Activated CD8-positive, alpha-beta T cell treated with anti-CD3 and anti-CD28 coated beads for 36 hours (primary cell): ENCODE data around the gene EEF2K. TPM values are rescaled to one million over a fixed set of nuclear protein-coding genes. Genes with fewer than 3 reads are reported as not detected.
A peak's percentile ranks its signal among the peaks of the same experiment; 100 is the strongest.
"Not testable (repeated sequence)": the region's sequence is repeated elsewhere in the genome, so short reads cannot be mapped to it uniquely, and the experiment has no call there.

Experiments used
- ATAC-seq: fragments of 200-7000 bp; cut with Tn5 transposase; one replicate; pipeline ENCODE4 v1.10.0; 2021; ENCODE audit warnings: mild to moderate bottlenecking, moderate library complexity
- CTCF ChIA-PET: fragments of 350-600 bp; sonication (Branson Sonifier 250); formaldehyde crosslinking; loops from one replicate; lab custom pipeline; 2021; ENCODE audit warnings: antibody characterized with exemption; lab: Charles Lee
- POLR2A ChIA-PET: fragments of 350-600 bp; sonication (Branson Sonifier 250); formaldehyde crosslinking; loops from one replicate; lab custom pipeline; 2021; ENCODE audit warnings: antibody characterized with exemption; lab: Charles Lee
- DNase-seq: peaks from one replicate; pipeline ENCODE4 v3.0.0-alpha.2; 2020
- H3K27ac Mint-ChIP-seq: one replicate; pipeline ENCODE4 v1.8.0; 2021; ENCODE audit warnings: mild to moderate bottlenecking, mixed read lengths
- H3K27me3 Mint-ChIP-seq: one replicate; pipeline ENCODE4 v1.8.0; 2021; ENCODE audit warnings: mixed read lengths
- H3K36me3 Mint-ChIP-seq: one replicate; pipeline ENCODE4 v1.8.0; 2021; ENCODE audit warnings: low read depth, mixed read lengths
- H3K4me1 Mint-ChIP-seq: one replicate; pipeline ENCODE4 v1.8.0; 2021; ENCODE audit warnings: low read depth, mixed read lengths
- H3K4me3 Mint-ChIP-seq: one replicate; pipeline ENCODE4 v1.8.0; 2021; ENCODE audit warnings: mild to moderate bottlenecking, moderate library complexity, mixed read lengths
- H3K9me3 Mint-ChIP-seq: one replicate; pipeline ENCODE4 v1.8.0; 2021; ENCODE audit warnings: mixed read lengths
- intact Hi-C: fragments of 100-400 bp; cut with micrococcal nuclease; formaldehyde crosslinking; loops from one replicate; pipeline ENCODE4 v1.10.0; 2022
- total RNA-seq, 2 experiments: library from RNA; stranded (reverse); gene quantifications; one replicate each; pipeline ENCODE4 v1.2.3, GENCODE V29; 2021
- TF ChIP-seq, protein P1 (sequence below): fragments of 200-600 bp; IDR thresholded peaks from one replicate; pipeline ENCODE4 v1.8.0; 2022; ENCODE audit warnings: antibody characterized with exemption, mild to moderate bottlenecking

The EEF2K gene
- total RNA-seq, 2 experiments from 2014 or later: 28.6 to 31.2 TPM

DNA sequence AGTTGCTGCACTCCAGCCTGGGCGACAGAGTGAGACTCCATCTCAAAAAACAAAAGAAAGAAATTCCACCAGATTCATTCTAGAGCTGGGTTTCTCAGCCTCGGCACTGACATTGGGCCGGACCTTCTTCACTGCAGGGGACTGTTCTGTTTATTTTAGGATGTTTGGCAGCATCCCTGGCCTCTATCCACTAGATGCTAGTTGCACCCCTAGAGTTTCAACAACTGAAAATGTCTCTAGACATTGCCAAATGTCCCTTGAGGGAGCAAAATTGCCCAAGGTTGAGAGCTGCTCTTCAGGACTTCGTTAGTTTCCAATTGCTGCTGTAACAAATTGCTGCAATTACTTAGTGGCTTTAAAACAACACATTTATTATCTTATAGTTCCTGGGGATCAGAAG lies 7.2 kb downstream of the EEF2K start:
- Mint-ChIP-seq H3K9me3 (no peaks in the 10 kb centered on the region), H3K36me3 (peaks cover 53% of the 10 kb centered on the region)

DNA sequence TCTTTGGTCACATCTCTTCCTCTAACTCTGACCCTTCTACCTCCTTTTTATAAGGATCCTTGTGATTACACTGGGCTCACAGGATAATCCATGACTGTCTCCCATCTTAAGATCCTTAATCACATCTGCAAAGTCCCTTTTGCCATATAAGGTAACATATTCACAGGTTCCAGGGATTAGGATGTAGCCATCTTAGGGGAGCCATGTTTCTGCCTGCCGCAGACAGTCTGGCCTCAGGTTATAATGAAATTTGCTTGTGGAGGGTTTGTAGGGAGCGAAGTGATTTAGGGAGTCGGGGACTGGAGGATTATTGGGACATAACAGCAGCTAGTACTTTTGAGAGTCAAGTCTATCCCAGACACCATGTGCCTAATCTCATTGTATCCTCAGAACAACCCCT lies 7.7 kb downstream of the EEF2K start:
- DNase-seq (no peak), ATAC-seq (no peak)
- no peaks in the 10 kb centered on the region for H3K27me3 Mint-ChIP-seq
- TF ChIP-seq, protein P1, sequence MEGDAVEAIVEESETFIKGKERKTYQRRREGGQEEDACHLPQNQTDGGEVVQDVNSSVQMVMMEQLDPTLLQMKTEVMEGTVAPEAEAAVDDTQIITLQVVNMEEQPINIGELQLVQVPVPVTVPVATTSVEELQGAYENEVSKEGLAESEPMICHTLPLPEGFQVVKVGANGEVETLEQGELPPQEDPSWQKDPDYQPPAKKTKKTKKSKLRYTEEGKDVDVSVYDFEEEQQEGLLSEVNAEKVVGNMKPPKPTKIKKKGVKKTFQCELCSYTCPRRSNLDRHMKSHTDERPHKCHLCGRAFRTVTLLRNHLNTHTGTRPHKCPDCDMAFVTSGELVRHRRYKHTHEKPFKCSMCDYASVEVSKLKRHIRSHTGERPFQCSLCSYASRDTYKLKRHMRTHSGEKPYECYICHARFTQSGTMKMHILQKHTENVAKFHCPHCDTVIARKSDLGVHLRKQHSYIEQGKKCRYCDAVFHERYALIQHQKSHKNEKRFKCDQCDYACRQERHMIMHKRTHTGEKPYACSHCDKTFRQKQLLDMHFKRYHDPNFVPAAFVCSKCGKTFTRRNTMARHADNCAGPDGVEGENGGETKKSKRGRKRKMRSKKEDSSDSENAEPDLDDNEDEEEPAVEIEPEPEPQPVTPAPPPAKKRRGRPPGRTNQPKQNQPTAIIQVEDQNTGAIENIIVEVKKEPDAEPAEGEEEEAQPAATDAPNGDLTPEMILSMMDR: no peak
- CTCF ChIA-PET: no interaction called here
- intact Hi-C loops: no loop called here
- H3K27ac Mint-ChIP-seq: no peak overlapping the region
- no peak overlapping the region for H3K4me3 Mint-ChIP-seq
- peaks cover 53% of the 10 kb centered on the region for H3K36me3 Mint-ChIP-seq
- no peaks in the 10 kb centered on the region for H3K9me3 Mint-ChIP-seq
- peaks cover 46% of the 10 kb centered on the region for H3K4me1 Mint-ChIP-seq
- POLR2A ChIA-PET: no interaction called here

More for the DNA sequence above, 7.2 kb downstream of the EEF2K start:
- Mint-ChIP-seq H3K27me3 (no peaks in the 10 kb centered on the region), H3K4me3 (no peak overlapping the region), H3K27ac (no peak overlapping the region), H3K4me1 (peaks cover 50% of the 10 kb centered on the region)
- TF ChIP-seq, protein P1: no peak
- ChIA-PET POLR2A (no interaction called here), CTCF (no interaction called here)
- DNase-seq (no peak), ATAC-seq (no peak)
- intact Hi-C loops: no loop called here

DNA sequence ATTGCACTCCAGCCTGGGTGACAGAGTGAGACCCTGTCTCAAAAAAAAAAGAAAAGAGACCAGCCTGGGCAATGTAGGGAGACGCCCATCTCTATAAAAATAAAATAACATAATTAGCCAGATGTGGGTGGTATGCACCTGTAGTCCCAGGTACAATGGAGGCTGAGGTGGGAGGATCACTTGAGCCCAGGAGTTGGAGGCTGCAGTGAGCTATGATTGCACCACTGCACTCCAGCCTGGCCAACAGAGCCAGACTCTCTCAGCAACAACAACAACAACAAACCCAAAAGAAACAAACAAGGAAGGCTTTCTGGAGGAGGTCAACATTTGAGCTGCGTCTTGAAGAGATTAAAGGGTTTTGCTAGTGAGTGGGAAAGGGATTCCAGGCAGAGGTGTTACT lies 8.3 kb downstream of the EEF2K start:
- TF ChIP-seq, protein P1: no peak
- peaks cover 50% of the 10 kb centered on the region for H3K36me3 Mint-ChIP-seq
- ChIA-PET POLR2A (no interaction called here), CTCF (no interaction called here)
- intact Hi-C loops: no loop called here
- H3K4me1 Mint-ChIP-seq: peaks cover 41% of the 10 kb centered on the region
- H3K27me3 Mint-ChIP-seq: no peaks in the 10 kb centered on the region
- H3K4me3 Mint-ChIP-seq: no peak overlapping the region
- no peaks in the 10 kb centered on the region for H3K9me3 Mint-ChIP-seq
- no peak overlapping the region for H3K27ac Mint-ChIP-seq
- DNase-seq (no peak), ATAC-seq (no peak)

DNA sequence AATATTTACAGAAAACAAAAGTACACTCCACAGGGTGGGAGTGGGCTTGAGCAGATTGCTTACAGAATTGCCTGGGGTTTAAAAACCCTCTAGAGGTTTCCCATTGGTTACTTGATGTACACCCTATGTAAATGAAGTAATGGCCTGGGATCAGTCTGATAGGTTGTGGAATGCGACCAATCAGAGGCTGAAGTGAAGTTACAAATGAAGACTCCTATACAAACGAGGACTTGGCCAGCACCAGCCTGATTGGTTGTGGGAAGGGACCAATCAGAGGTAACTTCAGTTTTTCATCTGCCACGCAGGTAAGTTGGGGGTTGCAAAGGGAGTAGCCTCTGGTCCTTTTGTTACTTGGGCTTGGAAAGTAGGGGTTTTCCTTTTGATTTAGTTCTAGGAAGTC lies 8.8 kb downstream of the EEF2K start:
- DNase-seq: no peak
- Mint-ChIP-seq H3K4me3 (no peak overlapping the region), H3K27me3 (no peaks in the 10 kb centered on the region), H3K36me3 (peaks cover 47% of the 10 kb centered on the region), H3K4me1 (peaks cover 36% of the 10 kb centered on the region), H3K9me3 (no peaks in the 10 kb centered on the region), H3K27ac (no peak overlapping the region)
- TF ChIP-seq, protein P1: no peak
- intact Hi-C loops: no loop called here
- POLR2A ChIA-PET: interaction anchor here (3.0 kb wide), 1 partner anchor 8 kb away, joined by 12 read pairs; the partner anchor contains the start of gene EEF2K
- CTCF ChIA-PET: no interaction called here
- peak; percentile 57 for ATAC-seq

DNA sequence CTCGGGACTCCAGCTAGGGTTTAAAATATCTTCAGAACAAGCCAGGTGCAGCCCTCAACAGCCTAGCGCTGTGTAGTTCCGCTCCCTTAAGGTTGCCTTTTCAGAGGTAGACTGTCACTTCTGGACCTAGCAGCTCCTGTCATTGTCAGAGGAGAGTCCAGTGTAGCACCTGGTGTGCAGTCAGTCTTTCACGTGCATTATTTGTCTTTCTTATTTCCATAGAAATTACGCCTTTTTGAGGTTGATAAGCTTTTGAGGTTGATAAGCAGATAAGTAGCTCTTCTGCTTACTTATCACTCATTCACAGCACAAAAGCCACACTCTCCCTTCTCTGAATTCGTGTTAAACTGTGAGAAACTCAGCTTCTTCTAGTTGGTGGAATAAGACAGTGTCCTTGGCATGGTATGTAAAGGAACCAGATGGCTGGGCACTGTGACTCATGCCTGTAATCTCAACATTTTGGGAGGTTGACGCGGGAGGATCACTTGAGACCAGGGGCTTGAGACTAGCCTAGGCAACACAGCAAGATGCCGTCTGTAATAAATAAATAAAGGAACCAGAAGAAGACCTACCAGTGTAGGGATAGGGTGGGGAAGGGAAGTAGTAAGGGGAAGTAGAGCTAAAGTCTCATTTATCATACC lies 10.2 kb downstream of the EEF2K start:
- H3K9me3 Mint-ChIP-seq: no peaks in the 10 kb centered on the region
- DNase-seq (no peak), ATAC-seq (no peak)
- H3K27ac Mint-ChIP-seq: no peak overlapping the region
- ChIA-PET POLR2A (interaction anchor here (1.0 to 3.0 kb wide), 2 partner anchors 9 to 24 kb away, joined by 3 to 12 read pairs; partner anchors contain the start of gene EEF2K), CTCF (interaction anchor here (1.2 to 1.6 kb wide), 2 partner anchors 9 to 31 kb away, joined by 3 to 4 read pairs; no protein-coding TSS in a partner anchor)
- TF ChIP-seq, protein P1: no peak
- H3K4me1 Mint-ChIP-seq: peaks cover 30% of the 10 kb centered on the region
- H3K4me3 Mint-ChIP-seq: no peak overlapping the region
- intact Hi-C loops: no loop called here
- H3K27me3 Mint-ChIP-seq: no peaks in the 10 kb centered on the region
- H3K36me3 Mint-ChIP-seq: peaks cover 37% of the 10 kb centered on the region

DNA sequence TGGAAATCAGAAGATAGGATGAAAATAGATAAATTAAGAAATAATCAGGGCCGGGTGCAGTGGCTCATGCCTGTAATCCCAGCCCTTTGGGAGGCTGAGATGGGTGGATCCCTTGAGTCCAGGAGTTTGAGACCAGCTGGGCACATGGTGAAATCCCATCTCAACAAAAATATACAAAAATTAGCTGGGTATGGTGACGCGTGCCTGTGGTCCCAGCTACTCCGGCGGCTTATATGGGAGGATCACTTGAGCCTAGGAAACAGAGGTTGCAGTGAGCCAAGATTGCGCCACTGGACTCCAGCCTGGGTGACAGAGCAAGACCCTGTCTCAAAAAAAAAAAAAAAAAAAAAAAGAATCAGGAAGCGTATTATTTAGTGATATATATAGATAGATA lies 10.8 kb downstream of the EEF2K start:
- H3K27me3 Mint-ChIP-seq, ATAC-seq, H3K4me3 Mint-ChIP-seq, DNase-seq, H3K27ac Mint-ChIP-seq, intact Hi-C loops, H3K9me3 Mint-ChIP-seq: not testable (repeated sequence)
- POLR2A ChIA-PET: interaction anchor here (1.0 to 3.0 kb wide), 2 partner anchors 10 to 25 kb away, joined by 3 to 12 read pairs; partner anchors contain the start of gene EEF2K
- CTCF ChIA-PET: interaction anchor here (1.2 to 1.6 kb wide), 2 partner anchors 9 to 30 kb away, joined by 3 to 4 read pairs; no protein-coding TSS in a partner anchor
- Mint-ChIP-seq H3K4me1 (peaks cover 30% of the 10 kb centered on the region), H3K36me3 (peaks cover 32% of the 10 kb centered on the region)
